Measurements from ENCODE around the gene NRROS.

The NRROS gene

DNA sequence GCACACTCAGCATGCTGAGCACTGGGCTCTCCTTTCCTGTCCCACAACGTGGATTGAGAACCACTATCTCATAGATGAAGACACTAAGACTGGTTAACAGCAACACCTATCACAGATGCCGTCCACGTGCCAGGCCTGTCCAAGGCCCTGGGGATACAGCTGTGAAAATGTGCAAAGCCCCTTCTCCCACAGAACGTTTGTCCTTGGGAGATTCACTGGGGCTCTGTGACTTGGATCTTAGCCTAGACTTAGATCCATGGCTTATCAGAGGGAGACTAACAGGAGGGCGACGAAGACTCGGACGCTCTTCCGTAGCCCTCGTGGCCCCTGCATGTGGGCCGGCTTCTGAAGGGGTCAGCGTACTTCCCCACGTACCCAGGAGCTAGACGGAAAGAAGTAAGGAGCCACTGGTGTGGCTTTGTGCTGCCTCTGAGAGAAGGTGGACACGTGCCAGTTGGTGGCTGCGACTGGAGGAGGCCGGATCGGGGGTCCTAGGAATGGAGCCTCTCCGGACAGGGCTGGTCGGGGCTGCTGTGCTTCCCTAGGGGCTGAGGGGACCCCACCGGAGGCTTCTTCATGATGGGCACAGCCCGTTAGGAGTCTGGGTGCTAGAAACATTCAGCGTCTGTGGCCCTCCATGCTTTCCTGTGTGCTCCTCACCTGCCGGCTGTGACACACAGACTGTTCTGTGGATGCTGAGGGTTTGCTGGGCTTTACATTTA lies 964 bp downstream of the NRROS start:
- H3K9me3 ChIP-seq (ENCODE audit: control insufficient read depth in 1 of 2, low read length in 2 of 2), result no peaks in the 10 kb centered on the region
- no peaks in the 10 kb centered on the region for H3K27me3 ChIP-seq (ENCODE audit: low read depth, low read length)
- H3K27ac ChIP-seq (ENCODE audit: low read length), result peak overlapping the region; percentile 49
- H3K4me3 ChIP-seq (ENCODE audit: low read depth in 1 of 2, low read length in 2 of 2), result peak overlapping the region; percentile 60 to 76
- H3K4me1 ChIP-seq (ENCODE audit: control insufficient read depth in 1 of 2, insufficient read depth in 2 of 2, low read length in 2 of 2), result peaks cover 0 to 18% of the 10 kb centered on the region in 2 donors
- H3K36me3 ChIP-seq (ENCODE audit: control insufficient read depth in 1 of 2, insufficient read depth in 2 of 2, low read length in 2 of 2), result no peaks in the 10 kb centered on the region

GRCh38 chr3:196641333-196642054 lies 2.0 kb downstream of the NRROS start:
- Histone ChIP-seq H3K36me3 (ENCODE audit: control insufficient read depth in 1 of 2, insufficient read depth in 2 of 2, low read length in 2 of 2) (no peaks in the 10 kb centered on the region), H3K4me1 (ENCODE audit: control insufficient read depth in 1 of 2, insufficient read depth in 2 of 2, low read length in 2 of 2) (peaks cover 0 to 18% of the 10 kb centered on the region in 2 donors), H3K9me3 (ENCODE audit: control insufficient read depth in 1 of 2, low read length in 2 of 2) (no peaks in the 10 kb centered on the region), H3K4me3 (ENCODE audit: low read depth in 1 of 2, low read length in 2 of 2) (peak overlapping the region in 1 of 2 donors; percentile 27), H3K27me3 (ENCODE audit: low read depth, low read length) (no peaks in the 10 kb centered on the region), H3K27ac (ENCODE audit: low read length) (no peak overlapping the region)

GRCh38 chr3:196642434-196642833 lies 2.9 kb downstream of the NRROS start:
- peak overlapping the region; percentile 4 for H3K27ac ChIP-seq (ENCODE audit: low read length)
- peaks cover 0 to 18% of the 10 kb centered on the region in 2 donors for H3K4me1 ChIP-seq (ENCODE audit: control insufficient read depth in 1 of 2, insufficient read depth in 2 of 2, low read length in 2 of 2)
- H3K9me3 ChIP-seq (ENCODE audit: control insufficient read depth in 1 of 2, low read length in 2 of 2), result no peaks in the 10 kb centered on the region
- H3K36me3 ChIP-seq (ENCODE audit: control insufficient read depth in 1 of 2, insufficient read depth in 2 of 2, low read length in 2 of 2), result no peaks in the 10 kb centered on the region
- no peak overlapping the region for H3K4me3 ChIP-seq (ENCODE audit: low read depth in 1 of 2, low read length in 2 of 2)
- no peaks in the 10 kb centered on the region for H3K27me3 ChIP-seq (ENCODE audit: low read depth, low read length)

DNA sequence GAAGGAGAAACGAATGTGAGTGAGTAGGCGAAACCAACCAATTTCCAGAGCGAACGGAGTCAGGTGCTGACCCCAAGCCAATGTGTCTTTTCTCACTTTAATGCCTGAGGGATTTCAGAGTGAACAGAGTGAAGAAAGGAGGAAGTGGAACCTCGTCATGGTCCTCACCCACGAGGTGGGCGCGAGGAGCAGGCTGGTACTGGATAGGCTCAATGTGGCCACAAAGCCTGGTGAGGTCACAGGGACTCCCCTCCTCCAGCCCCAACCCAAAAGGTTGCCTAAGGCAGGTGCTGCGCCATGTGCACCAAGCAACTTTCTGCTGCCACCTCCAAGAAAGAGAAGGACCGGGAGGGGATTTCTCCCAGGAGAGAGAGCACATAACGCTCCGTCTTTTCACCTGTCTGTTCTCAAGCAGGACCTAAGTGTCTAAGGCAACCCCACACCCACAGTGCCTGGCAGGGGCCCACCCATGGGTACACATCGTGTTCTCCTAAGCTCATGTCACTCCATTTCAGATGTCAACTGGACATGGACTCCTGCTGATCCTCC lies 3.8 kb downstream of the NRROS start:
- H3K4me3 ChIP-seq (ENCODE audit: low read depth in 1 of 2, low read length in 2 of 2), result no peak overlapping the region
- peaks cover 0 to 18% of the 10 kb centered on the region in 2 donors for H3K4me1 ChIP-seq (ENCODE audit: control insufficient read depth in 1 of 2, insufficient read depth in 2 of 2, low read length in 2 of 2)
- H3K36me3 ChIP-seq (ENCODE audit: control insufficient read depth in 1 of 2, insufficient read depth in 2 of 2, low read length in 2 of 2), result no peaks in the 10 kb centered on the region
- H3K27ac ChIP-seq (ENCODE audit: low read length), result no peak overlapping the region
- no peaks in the 10 kb centered on the region for H3K27me3 ChIP-seq (ENCODE audit: low read depth, low read length)
- no peaks in the 10 kb centered on the region for H3K9me3 ChIP-seq (ENCODE audit: control insufficient read depth in 1 of 2, low read length in 2 of 2)

DNA sequence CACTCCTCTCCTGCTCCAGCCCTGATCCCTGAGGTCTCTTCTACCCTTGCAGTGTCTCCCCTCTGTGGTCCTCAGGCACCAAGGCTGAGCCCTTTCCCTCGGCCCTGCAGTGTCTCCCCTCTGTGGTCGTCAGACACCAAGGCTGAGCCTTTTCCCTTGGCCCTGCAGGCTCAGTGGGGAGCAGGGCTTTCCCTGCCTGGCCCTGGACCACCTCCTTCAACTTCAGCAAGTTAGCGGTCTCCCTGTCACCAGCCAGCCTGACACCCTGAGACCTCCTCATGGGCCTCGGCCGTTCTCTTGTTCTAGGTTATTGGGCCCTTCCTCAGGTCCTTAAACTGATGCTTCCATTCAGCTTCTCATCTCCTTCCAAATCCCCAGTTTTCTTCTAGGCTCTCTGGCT lies 4.3 kb downstream of the NRROS start:
- H3K4me3 ChIP-seq (ENCODE audit: low read depth in 1 of 2, low read length in 2 of 2), result no peak overlapping the region
- H3K4me1 ChIP-seq (ENCODE audit: control insufficient read depth in 1 of 2, insufficient read depth in 2 of 2, low read length in 2 of 2), result peaks cover 0 to 16% of the 10 kb centered on the region in 2 donors

GRCh38 chr3:196645096-196645495 lies 5.6 kb downstream of the NRROS start:
- Histone ChIP-seq H3K9me3 (ENCODE audit: control insufficient read depth in 1 of 2, low read length in 2 of 2) (no peaks in the 10 kb centered on the region), H3K27me3 (ENCODE audit: low read depth, low read length) (no peaks in the 10 kb centered on the region), H3K27ac (ENCODE audit: low read length) (no peak overlapping the region), H3K4me1 (ENCODE audit: control insufficient read depth in 1 of 2, insufficient read depth in 2 of 2, low read length in 2 of 2) (peaks cover 0 to 4% of the 10 kb centered on the region in 2 donors), H3K36me3 (ENCODE audit: control insufficient read depth in 1 of 2, insufficient read depth in 2 of 2, low read length in 2 of 2) (no peaks in the 10 kb centered on the region), H3K4me3 (ENCODE audit: low read depth in 1 of 2, low read length in 2 of 2) (no peak overlapping the region)

More for the DNA sequence above, 4.3 kb downstream of the NRROS start:
- H3K27ac ChIP-seq (ENCODE audit: low read length), result no peak overlapping the region
- H3K27me3 ChIP-seq (ENCODE audit: low read depth, low read length), result no peaks in the 10 kb centered on the region
- H3K9me3 ChIP-seq (ENCODE audit: control insufficient read depth in 1 of 2, low read length in 2 of 2), result no peaks in the 10 kb centered on the region
- no peaks in the 10 kb centered on the region for H3K36me3 ChIP-seq (ENCODE audit: control insufficient read depth in 1 of 2, insufficient read depth in 2 of 2, low read length in 2 of 2)

GRCh38 chr3:196645897-196646665 lies 6.6 kb downstream of the NRROS start:
- Histone ChIP-seq H3K4me3 (ENCODE audit: low read depth in 1 of 2, low read length in 2 of 2) (no peak overlapping the region), H3K4me1 (ENCODE audit: control insufficient read depth in 1 of 2, insufficient read depth in 2 of 2, low read length in 2 of 2) (peaks cover 0 to under 1% of the 10 kb centered on the region in 2 donors), H3K36me3 (ENCODE audit: control insufficient read depth in 1 of 2, insufficient read depth in 2 of 2, low read length in 2 of 2) (no peaks in the 10 kb centered on the region), H3K27ac (ENCODE audit: low read length) (no peak overlapping the region), H3K9me3 (ENCODE audit: control insufficient read depth in 1 of 2, low read length in 2 of 2) (no peaks in the 10 kb centered on the region), H3K27me3 (ENCODE audit: low read depth, low read length) (no peaks in the 10 kb centered on the region)

DNA sequence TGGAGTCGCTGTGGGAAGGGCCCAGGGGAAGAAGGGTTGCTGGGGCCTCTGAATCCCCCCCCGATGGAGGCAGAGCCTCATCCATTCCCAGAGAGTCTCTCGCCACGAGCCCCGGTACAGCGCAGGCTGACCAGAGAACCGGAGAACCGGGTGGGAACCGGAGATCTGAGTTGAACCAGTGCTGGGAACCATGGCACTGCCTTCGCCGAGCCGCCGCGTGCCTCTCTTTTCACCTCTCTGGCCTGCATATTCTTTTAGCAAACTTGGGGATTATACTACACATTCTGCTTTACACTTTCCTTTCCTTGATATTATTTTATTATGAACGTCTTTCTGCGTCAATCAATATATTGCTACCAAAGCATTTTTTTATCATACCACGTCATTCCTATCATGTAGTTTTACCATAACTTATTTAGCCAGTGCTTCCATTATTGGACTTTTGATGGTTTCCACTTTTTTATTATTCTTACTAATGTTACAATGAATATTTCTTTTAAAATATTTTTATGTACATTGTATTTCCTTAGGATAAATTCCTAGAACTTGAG lies 7.2 kb downstream of the NRROS start:
- peaks cover 0 to 4% of the 10 kb centered on the region in 2 donors for H3K4me1 ChIP-seq (ENCODE audit: control insufficient read depth in 1 of 2, insufficient read depth in 2 of 2, low read length in 2 of 2)
- no peaks in the 10 kb centered on the region for H3K27me3 ChIP-seq (ENCODE audit: low read depth, low read length)
- H3K9me3 ChIP-seq (ENCODE audit: control insufficient read depth in 1 of 2, low read length in 2 of 2), result no peaks in the 10 kb centered on the region
- no peak overlapping the region for H3K4me3 ChIP-seq (ENCODE audit: low read depth in 1 of 2, low read length in 2 of 2)
- H3K36me3 ChIP-seq (ENCODE audit: control insufficient read depth in 1 of 2, insufficient read depth in 2 of 2, low read length in 2 of 2), result no peaks in the 10 kb centered on the region
- H3K27ac ChIP-seq (ENCODE audit: low read length), result no peak overlapping the region

- H3K4me1 ChIP-seq (ENCODE audit: control insufficient read depth in 1 of 2, insufficient read depth in 2 of 2, low read length in 2 of 2), result peaks cover 0 to 4% of the 10 kb centered on the region in 2 donors
- peaks cover 0 to 4% of the 10 kb centered on the region in 2 donors for H3K36me3 ChIP-seq (ENCODE audit: control insufficient read depth in 1 of 2, insufficient read depth in 2 of 2, low read length in 2 of 2)
Observed at GRCh38 chr3:196650740-196651311, 11.3 kb downstream of the NRROS start.

DNA sequence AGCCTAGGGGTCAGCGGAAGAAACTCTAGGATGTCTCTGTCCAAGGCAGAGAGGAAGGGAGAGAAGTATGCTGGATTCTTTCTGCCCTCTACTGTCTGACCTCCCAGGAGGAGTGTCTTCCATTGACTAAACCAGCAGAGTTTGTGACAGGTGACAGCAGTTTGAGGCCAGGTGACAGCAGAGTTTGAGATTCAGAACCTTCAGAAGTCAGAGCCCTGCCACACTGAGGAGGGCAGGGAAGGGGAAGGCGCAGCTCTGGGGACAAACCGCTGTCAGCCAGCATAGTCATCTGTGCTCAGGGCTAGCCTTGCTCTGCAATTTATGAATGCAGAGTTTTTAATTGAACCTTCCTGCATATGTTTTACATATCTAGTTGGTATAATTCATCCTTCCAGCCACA lies 12.3 kb downstream of the NRROS start:
- peaks cover 0 to 4% of the 10 kb centered on the region in 2 donors for H3K4me1 ChIP-seq (ENCODE audit: control insufficient read depth in 1 of 2, insufficient read depth in 2 of 2, low read length in 2 of 2)
- H3K9me3 ChIP-seq (ENCODE audit: control insufficient read depth in 1 of 2, low read length in 2 of 2), result no peaks in the 10 kb centered on the region
- H3K4me3 ChIP-seq (ENCODE audit: low read depth in 1 of 2, low read length in 2 of 2), result no peak overlapping the region
- no peak overlapping the region for H3K27ac ChIP-seq (ENCODE audit: low read length)
- no peaks in the 10 kb centered on the region for H3K27me3 ChIP-seq (ENCODE audit: low read depth, low read length)
- H3K36me3 ChIP-seq (ENCODE audit: control insufficient read depth in 1 of 2, insufficient read depth in 2 of 2, low read length in 2 of 2), result peaks cover 3 to 5% of the 10 kb centered on the region in 2 donors

More at GRCh38 chr3:196650740-196651311, 11.3 kb downstream of the NRROS start:
- H3K9me3 ChIP-seq (ENCODE audit: control insufficient read depth in 1 of 2, low read length in 2 of 2), result no peaks in the 10 kb centered on the region
- no peak overlapping the region for H3K4me3 ChIP-seq (ENCODE audit: low read depth in 1 of 2, low read length in 2 of 2)
- no peaks in the 10 kb centered on the region for H3K27me3 ChIP-seq (ENCODE audit: low read depth, low read length)
- no peak overlapping the region for H3K27ac ChIP-seq (ENCODE audit: low read length)
